Bone marrow (tissue), 2 donors: Measurements from ENCODE around the gene NIT2.
A peak's percentile ranks its signal among the peaks of the same experiment; 100 is the strongest.
"Not testable (repeated sequence)": the region's sequence is repeated elsewhere in the genome, so short reads cannot be mapped to it uniquely, and the experiment has no call there.

Experiments used
- DNase-seq, 2 donors: peaks; one replicate each; lab custom pipeline; 2025; lab: John Stamatoyannopoulos, UW

Gene NIT2, protein sequence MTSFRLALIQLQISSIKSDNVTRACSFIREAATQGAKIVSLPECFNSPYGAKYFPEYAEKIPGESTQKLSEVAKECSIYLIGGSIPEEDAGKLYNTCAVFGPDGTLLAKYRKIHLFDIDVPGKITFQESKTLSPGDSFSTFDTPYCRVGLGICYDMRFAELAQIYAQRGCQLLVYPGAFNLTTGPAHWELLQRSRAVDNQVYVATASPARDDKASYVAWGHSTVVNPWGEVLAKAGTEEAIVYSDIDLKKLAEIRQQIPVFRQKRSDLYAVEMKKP

DNA sequence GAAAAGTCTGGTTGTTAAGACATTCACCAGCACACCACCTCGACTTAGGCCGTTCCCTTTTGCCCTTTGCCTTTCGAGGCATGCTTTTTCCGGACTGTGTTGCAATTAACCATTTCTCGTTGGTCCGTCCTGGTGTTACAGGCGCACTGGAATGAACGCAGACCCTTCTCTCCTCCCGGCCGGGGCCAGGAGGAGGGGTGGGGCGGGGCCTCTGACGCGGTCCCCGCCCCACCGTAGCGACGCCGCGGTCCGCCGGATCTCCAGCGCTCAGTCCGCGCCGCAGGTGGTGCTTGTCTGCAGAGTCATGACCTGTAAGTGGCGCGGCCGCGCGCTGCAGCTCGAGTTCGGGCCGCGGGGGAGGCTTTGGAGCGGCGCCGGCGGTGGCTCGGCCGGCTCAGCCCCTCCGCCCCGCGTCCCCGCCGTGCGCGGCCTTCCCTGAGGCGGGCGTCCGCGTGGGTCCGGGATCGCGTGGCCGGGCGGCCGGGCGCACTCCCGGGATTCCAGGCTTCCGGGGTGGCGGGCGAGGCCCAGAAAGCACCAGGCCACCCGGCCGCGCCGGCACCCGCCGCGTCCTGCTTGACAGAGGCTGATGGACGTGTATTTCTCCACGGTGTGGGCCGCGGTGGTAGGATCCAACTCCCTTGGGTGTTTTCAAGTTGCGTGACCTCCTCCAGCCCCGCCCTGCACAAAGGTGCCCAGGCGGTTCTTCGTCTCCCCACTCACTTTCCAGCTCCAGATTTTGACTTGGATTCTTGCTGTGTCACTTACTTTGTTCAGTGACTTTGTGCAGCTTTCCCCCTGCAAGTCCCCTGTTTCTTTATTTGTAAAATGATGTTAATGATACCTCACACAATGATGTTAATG is at the start of gene NIT2:
NIT2 (plus strand) TSS at position 270 of the 864 bp plus-strand sequence; CDS start at position 305, 35 bp downstream.
- peak; percentile 26 to 30 for DNase-seq

DNA sequence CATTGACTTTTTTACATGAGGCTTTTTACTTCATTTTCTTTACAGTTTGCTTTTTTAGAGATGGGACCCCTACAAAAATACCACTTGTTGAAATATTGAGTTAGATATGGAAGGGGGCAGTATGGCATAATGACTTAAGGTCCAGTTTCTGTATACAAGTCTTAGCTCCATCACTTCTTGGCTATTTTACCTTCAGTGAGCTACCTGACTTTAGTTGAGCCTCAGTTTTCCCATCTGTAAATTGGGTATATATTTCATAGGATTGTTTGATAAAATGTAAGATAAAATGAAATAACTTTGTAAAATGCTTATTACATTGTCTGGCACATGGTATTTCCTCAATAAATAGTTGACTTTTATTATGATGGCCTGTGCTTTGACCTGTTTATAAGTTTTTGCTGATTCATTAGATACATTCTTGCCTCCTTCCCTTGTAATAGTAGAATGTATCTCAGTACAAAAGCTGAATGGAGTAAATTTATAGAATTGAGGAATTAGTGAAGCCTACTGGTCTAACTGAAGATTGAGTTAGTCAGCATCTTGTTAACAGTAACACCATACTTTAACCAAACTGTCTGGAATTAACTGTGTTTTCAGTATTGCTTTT is 46.2 kb upstream of the NIT2 start:
- DNase-seq, result no peak

GRCh38 chr3:100289339-100289738 is 45.2 kb upstream of the NIT2 start:
- DNase-seq, result peak in 1 of 2 donors; percentile 93

- no peak for DNase-seq
Measured at GRCh38 chr3:100295089-100295488, 39.5 kb upstream of the NIT2 start.

- DNase-seq, result no peak
Measured at GRCh38 chr3:100297784-100298183, 36.8 kb upstream of the NIT2 start.

GRCh38 chr3:100299016-100299415 is 35.5 kb upstream of the NIT2 start:
- DNase-seq, result no peak

GRCh38 chr3:100306695-100307094 is 27.9 kb upstream of the NIT2 start:
- DNase-seq, result no peak

DNA sequence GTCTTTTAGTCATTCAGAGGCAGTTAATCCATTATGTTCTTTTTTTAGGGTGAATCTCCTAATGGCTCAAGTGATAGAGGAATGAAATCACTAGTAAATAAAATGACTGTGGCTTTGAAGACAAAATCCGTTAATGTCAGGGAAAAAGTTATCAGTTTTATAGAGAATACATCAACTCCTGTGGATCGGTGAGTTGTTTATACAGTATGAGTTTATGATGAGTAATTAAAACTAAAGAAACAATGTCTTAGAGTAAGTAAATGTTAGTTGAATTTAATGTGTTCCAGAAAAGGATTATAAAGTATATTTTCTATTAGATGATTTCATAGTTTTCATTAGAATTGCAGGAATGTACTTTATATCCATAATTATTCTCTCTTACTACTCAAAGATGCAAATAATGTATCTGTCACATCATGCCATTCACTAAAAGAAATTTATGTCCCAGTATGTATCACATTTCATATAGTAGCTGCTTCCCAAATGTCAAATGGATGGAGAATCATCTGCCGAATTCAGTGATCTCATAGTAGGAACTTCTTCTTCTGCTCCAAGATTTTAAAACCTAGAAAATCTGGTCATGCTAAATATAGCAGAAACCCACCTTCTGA is 24.1 kb upstream of the NIT2 start:
- DNase-seq, result no peak

DNA sequence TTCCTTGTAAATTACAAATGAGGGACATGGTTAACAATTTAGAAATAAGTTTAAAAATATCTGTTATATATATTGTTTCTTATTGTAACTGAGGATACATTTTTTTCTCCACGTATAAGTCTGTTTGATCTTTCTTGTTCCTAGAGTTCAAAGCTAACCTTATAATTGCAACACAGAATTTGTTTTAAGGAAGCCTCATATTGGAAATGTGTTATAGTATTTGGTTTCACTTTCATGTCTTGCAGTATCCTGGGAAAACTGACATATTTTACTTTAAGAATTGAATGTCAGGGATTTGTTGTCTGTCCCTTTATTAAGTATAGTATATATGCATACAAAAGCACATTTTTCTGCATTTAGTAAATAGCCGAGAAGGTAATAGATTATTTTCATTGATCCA is 23.5 kb upstream of the NIT2 start:
- no peak for DNase-seq

GRCh38 chr3:100316641-100317069 is 17.9 kb upstream of the NIT2 start:
- DNase-seq, result peak in 1 of 2 donors; percentile 51

DNA sequence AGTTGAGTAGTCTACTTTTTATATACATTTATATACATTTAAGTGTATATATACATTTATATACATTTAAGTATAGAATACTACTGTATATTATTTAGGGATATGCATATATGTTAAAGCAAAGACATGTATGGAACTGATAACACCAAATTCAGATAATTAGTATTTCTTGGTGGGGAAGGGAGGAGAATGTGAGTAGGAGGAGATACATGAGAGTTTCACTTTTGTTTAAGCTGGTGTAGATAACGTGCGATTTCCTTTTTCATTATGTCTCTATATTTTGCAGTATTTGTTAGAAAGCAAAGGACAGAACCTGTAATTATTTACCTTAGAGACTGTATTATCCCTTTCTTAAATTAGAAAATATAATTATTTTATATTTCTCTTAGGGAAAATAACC is 16.6 kb upstream of the NIT2 start:
- no peak for DNase-seq

DNA sequence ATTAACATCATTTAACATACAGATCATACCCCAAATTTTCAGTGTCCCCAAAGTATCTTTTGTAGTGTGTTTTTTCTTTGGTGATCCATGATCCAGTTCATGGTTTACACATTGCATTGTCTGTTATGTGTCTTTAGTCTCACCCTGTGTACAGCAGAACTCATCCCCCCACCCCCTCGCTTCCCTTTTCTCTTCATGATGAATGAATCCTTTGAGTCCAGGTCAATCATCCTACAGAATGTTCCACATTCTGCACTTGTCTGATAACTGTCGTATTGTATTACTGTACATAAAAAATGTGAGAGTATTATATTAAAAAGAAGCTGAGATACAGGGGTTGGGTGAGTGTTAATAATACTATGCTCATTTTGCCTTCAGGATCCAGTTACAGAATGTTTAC is 14.6 kb upstream of the NIT2 start:
- no peak for DNase-seq

GRCh38 chr3:100324044-100324443 is 10.5 kb upstream of the NIT2 start:
- no peak for DNase-seq

- no peak for DNase-seq
Measured at GRCh38 chr3:100325827-100326226, 8.7 kb upstream of the NIT2 start.

- DNase-seq, result not testable (repeated sequence)
Measured at GRCh38 chr3:100327377-100327776, 7.2 kb upstream of the NIT2 start.

DNA sequence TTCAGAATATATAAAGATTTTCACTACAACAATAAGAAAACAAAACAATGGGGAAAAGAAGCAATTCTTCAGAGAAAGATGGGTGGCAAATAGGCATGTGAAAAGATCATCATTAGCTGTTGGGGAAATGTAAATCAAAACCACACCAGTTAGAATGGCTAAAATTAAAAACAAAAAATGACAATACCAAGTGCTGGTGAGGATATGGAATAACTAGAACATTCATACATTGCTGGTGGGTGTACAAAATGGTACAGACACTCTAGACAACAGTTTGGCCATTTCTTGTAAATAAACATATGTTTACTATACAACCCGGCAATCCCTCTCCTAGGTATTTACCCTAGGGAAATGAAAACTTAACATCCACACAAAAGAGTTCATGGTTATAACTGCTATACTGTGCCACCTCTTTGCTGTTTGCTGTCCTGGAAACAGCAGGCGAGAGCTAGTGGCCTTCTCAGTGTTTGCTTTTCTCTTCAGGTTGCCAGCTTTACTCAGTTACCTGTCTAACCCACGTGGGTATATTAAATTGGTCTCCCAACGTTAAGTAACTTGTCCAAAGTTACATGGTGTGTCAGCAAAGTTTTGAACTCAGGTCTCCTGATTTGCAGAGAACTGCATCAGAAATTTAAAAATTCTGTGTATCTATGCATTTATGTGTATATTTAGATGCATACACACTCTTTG is 4.6 kb upstream of the NIT2 start:
- no peak for DNase-seq

DNA sequence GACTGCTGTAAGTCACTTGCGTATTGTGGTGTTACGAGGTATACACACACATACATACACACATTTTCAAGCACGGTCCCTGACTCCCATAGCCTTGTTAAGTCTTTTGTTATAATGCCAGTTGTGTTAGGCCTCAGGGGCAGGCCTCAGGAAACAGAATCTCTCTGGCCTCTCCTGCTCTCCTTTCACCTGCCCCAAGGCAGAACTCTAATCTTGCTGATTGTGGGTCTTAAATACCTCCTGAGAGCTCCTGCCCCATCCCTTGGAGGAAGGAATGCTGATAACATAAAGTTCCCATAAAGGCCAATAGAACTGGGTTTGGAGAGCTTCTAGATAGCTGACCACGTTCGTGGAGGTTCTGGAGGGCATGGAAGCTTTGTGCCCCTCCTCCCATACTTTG is 3.9 kb upstream of the NIT2 start:
- no peak for DNase-seq

DNA sequence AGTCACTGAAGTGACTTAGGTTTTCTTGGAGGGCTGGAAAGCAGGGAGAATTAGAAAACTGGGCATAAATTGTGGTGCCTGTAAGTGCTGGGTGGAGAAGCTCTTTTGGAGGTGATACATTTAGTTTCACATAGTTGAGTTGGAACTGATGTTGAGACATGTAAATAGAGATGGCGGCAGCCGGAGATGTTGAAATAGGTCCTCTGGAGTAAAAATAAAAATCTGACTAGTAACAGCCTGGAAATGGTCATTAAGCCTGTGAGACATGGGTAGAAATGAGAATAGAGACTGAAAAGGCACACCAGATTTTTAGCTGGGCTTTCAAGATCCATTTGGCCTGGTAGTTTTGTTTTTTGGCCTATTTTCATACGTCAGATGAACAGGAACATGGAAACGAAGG is 2.9 kb upstream of the NIT2 start:
- no peak for DNase-seq

DNA sequence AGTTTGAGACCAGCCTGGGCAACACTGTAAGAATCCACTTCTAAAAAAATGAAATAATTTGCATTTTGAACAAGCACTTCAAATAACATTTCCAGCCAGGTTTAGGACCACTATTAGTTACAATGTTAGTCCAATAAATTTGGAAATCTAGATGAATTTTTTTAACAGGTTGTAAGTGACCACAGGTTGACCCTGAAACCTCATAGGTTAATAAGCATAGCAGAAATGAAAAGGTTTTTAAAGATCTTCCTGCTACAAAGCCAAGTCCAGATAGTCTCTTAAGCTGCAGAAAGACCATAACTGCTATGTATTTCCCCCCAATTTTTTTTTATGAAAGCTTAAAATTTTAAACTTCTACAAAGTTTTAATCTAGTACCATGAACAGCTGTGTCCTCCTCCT is 1.5 kb upstream of the NIT2 start:
- no peak for DNase-seq

DNA sequence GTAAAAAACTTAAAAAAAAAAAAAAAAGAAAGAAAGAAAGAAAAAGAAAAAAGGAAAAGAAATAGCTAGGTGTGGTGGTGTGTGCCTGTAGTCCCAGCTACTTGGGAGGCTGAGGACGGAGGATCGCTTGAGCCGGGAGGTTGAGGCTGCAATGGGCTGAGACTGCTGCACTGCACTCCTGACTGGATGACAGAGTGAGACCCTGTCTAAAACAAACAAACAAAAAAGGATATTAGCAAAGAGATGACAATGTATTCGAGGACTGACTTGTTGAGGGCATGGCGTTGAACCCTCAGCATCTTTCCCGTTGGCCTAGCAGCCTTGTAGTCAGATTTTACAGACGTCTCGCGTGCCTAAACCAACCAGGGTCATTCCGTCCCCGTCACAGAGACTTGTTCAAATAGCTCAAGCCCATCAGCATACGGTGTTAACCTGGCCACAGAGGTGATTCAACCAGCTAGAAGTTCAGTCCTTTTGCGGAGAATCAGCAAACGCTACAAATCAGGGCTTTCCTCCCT is 528 bp upstream of the NIT2 start:
- DNase-seq, result no peak

DNA sequence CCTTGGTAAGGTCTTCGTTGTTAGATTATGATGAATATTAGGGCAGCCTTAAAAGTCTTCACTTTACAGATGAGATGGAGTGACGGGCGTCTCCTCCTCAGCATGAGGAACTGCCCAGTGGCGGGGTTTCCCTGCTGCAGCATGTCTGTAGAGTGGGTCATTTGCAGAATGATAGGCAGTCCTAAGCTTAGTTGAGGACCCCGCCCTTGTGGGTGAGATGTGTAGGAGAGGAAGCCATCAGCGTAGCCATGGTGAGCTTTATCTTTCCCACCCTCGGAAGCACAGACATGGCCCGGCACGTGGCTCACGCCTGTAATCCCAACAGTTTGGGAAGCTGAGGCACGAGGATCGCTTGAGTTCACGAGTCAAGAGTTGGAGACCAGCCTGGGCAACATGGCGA is 877 bp downstream of the NIT2 start:
- no peak for DNase-seq

DNA sequence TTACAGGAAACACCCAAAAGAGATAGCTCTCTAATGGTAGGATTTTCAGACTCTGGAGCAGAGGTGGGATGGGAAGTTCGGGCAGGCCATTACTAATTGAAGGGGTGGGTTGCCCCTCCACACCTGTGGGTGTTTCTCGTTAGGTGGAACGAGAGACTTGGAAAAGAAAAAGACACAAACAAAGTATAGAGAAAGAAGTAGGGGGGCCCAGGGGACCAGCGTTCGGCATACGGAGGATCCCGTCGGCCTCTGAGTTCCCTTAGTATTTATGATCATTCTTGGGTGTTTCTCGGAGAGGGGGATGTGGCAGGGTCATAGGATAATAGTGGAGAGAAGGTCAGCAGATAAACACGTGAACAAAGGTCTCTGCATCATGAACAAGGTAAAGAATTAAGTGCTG is 1.7 kb downstream of the NIT2 start:
- DNase-seq, result not testable (repeated sequence)
